ENCODE results near the gene GSG1L.

GSG1L gene

DNA sequence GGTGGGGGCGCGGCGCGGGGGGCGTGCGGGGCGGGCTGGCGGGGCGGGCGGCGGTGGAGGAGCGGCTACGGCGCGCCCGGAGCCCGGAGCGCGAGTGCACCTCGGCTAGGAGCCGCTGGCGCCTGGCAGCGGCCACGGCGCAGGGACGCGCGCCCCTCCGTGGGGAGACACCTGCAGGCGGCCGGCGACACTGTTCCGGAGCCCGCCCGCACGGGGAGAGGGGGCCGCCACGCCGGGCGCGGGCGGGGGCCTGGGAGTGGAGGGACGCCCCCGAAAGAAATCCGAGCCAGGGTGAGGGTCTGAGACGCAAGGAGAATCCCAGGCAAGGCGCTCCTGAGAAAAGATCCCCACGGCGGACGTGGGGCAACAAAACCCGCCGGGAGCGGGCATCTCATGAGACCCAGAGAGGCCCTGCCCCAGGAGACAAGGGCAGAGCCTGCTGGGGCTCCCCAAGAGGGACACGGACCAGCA, at the start of gene GSG1L:
Gene GSG1L (minus strand): TSS at position 124 of the 471 bp plus-strand sequence. CDS start 290 bp downstream, outside the sequence.
- in situ Hi-C loops (cut with HindIII; ENCODE audit: low sequenced_read_pairs) = no loop called here

DNA sequence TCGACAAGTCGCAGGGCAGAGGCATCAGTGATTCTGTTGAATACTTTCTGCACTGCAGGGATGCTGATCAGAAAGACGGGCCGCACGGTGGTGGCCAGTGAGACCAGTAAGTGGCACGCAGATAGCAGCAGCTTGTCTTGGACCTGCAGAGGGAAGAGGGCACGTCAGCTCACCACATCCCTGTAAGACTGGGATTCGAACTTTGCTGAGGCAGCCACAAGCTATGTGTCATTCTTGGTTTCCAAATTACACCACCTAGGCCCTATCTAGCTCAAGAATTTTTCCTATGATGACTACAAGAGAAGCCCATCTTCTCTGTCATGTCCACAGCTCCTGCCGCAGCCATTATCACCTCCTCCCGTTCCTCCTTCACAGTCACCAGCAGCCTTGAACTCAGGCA, 49.4 kb upstream of the GSG1L start:
- in situ Hi-C loops (cut with HindIII; ENCODE audit: low sequenced_read_pairs) = no loop called here

DNA sequence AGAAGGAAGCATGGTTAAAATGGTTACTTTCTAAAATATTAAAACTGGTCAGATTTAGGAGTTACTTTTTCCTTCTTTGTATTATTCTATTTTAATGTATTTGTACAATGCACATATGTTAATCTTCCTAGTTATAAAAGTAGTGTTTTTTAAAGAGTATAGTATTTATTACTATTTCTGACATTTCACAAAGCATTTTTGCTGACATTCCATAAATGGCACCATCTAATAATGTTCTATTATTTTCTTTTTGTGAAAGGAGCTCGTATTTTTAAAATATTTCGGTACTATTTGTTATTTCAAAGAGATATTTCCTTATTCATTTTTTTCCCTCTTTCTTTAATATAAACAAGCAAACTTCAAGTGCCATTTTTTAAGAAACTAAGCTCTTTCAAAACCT, 47.5 kb upstream of the GSG1L start:
- in situ Hi-C loops (cut with HindIII; ENCODE audit: low sequenced_read_pairs) = no loop called here

DNA sequence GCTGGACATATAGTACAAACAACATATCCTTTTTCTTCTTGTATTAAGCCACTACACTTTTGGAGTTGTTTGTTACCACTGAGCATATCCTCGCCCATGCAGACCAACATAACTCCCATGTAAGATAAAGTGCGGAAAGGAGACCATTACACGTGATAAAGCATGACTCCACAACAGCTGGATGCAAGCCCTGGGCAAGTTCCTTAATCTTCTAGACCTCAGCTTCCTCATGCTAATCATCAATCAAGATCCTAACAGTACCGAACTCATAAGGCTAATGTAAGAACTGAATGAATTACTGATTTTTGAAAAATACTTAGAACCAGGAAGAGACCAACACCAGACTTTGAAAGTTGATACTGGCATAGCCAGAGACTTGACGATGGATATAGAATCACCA, 47.0 kb upstream of the GSG1L start:
- in situ Hi-C loops (cut with HindIII; ENCODE audit: low sequenced_read_pairs) = no loop called here

DNA sequence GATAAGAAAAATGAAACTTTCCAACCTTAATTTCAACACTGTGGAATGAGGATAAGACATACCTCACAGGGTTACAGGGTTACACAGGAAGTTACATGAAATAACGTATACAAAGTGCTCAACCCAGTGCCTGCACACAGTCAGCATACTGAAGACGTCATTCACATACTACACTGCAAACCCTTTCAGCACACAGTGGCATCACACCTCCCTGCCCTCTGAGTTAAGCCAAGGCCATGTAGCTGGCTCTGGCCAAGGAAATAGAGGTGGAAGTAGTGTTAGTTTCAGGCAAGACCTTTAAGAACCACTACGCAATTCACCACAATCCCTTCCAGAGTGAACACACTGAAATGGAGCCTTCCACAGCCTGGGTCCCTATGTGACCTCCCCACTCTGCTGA, 46.6 kb upstream of the GSG1L start:
- in situ Hi-C loops (cut with HindIII; ENCODE audit: low sequenced_read_pairs) = no loop called here

DNA sequence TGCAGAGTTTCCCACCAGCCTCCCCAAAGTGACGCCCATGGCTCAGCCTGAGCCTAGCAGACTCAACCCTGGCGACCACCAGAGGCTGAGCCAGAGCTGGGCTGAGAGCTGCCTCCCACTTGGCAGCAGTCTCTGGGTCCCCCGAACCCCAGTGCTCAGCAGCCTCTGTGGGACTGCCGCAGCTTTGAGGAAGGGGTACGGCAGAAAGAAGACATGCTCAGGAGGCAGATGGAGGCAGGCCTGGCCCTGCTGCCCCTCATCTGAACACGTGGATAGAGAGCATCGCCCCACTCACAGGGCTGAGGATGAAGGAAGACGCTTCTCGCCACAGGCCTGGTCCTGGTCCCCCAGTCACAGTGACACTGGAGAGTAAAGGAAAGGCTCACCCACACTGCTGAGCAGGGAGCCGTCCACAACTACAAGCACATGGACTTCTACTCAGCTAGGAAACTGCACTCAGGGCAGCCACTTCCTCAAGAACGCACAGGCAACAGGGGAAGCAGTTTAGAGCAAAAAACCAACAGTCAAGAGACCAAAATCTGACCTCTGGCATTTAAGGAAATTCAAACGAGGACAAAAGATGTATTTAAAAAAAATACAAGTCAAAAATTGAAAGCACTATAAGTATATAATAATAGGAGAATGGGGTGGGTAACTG, 45.2 kb upstream of the GSG1L start:
- in situ Hi-C loops (cut with HindIII; ENCODE audit: low sequenced_read_pairs) = no loop called here

DNA sequence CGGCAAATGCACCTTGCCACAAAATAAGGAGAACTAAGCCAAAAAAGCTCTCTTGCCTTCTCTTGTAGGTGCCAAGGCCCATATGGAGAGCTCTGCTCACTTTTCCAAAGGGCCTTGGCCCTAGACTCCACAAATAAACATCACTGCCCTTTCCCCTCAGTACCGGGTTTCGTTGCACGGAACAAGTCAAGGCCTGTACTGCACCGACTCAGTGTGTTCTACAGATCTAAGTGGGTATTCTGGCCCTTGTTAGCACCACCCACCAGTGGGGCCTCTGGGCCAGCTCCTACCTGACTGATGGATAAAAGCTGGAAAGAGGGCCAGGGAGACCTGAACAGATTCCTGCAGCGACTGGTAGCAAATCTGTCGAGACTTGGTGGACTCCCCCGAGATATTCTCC, 43.7 kb upstream of the GSG1L start:
- in situ Hi-C loops (cut with HindIII; ENCODE audit: low sequenced_read_pairs) = no loop called here

DNA sequence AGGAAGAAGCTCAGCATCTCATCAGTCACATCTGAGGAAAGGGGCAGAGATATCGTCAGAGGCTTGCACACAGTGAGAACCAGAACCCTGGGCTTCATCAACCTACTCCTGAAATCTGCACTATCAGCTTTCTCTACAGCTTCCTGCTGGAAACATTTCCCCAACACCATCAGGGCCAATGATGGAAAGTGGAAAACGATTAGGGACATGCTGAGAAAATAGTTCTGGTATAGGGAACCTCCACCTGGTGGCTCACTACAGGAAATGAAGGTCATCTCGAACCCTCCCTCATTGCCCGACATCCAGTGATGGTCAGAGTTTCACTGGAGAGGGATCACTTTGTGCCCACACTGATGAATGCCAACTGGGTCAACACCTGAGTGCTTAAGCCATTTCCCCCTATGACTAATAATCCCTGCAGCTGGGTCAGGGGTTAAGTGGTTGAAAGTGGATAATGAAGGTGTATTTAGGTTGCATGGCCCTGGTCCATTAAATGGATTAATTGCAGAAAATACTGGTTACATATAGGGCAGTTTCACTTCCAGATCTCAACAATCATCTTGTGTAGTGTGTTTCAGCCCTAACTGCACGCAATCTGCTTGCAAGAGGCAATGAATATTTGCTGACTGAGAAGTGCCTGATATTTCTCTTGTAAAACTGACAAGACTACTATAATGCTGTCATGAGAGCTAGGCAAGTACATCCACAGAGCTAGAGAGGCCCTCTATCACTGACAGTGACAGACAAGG, 43.1 kb upstream of the GSG1L start:
- in situ Hi-C loops (cut with HindIII; ENCODE audit: low sequenced_read_pairs) = no loop called here

DNA sequence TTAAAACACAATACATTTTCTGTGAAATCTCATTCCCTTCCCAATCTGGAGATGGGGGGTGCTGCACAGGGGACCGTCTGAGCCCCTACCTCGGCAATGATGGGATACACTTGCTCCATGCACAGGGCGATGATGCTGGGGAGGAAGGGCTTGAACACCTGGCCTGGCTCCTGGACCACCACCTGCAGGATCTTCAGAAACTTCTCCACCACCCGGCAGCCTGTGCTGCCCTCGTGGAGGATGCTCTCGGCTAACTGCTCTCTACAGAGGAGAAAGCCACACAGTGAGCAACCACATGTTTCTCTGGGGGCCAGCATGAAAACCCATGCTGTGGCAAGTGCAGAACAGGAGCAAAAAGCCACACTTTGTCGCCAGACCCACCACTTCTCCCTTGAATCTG, 42.4 kb upstream of the GSG1L start:
- in situ Hi-C loops (cut with HindIII; ENCODE audit: low sequenced_read_pairs) = no loop called here

DNA sequence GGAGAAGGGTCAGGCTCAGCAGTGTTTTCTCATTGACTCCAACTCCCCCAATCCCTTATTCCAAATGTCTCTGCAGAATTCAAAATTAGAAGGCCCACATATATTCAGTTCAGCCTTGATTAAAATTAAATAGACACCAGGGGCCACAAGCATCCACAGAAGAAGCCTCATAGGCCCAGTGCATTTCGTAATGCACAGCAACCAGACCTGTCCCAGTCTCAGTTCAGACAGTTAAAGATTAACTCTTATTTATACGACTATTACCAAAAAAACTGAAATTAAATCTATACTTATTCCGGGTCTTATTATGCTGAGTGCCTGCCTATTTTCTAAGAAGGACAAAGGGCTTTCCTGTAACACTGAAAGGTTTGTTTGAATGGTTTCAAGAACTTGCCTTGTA, 41.8 kb upstream of the GSG1L start:
- in situ Hi-C loops (cut with HindIII; ENCODE audit: low sequenced_read_pairs) = no loop called here

DNA sequence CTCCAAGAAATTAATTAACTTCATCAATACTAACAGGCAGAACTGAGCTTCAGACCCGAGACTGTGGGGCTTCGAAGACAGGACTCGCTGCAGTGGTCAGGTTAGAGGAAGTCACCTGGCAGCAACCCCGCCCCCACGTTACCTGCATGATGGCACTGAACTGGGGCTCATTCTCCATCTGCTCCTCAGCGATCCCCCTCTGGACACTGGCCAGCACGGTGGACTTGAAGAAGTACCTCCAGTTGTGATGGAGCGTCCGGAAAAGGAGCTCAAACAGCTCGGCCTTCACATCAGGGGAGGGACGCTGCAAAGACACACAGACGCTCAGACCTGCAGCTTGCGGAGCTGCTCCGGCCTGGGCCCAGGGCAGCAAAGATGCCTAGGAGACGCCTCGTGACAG, 40.9 kb upstream of the GSG1L start:
- in situ Hi-C loops (cut with HindIII; ENCODE audit: low sequenced_read_pairs) = no loop called here

DNA sequence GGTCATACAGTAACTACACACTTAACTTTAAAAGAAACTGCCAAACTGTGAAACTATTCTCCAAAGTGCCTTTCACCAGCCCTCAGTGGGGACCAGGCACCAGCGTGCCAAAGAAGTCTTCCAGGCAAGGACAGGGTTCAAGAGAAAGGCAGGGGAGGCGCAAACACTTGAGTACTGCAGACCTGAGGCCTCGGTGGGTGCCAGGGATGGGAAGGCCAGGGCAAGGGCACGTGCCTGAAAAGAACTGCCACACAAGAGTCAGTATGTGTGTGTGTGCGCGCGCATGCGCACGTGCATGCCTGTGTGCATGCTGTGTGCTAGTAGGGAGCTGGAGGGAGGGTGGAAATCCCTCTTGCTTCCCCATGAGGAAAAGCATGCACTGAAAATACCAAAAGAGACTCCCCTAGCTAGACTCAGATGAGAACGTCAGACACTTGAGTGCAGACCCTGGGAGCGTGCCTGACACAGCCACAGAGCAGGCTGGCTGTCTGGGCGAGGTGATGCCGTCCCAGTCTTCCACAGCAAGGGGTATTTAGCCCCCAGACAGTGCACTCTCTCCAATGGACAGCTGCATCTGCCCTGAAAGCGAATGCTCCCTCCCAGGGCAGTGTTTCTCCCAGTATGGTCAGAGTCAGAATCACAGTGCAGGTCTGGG, 40.1 kb upstream of the GSG1L start:
- in situ Hi-C loops (cut with HindIII; ENCODE audit: low sequenced_read_pairs) = no loop called here

DNA sequence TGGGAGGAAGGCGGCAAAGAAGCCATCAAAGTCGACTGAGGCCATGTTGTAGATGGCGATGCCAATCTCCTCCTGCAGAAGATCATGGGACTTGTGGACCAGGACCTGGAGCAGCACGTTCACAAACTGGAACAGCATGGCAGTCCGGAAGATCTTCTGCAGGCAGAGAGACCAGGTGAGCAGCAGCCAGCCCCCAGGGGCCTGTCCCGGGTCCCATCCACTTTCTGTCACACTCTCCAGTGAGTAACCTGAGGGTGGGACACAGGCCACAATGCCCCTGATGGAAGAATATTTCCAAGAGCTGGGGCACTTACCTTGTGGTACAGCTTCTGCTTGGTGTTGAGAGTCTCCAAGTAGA, 38.0 kb upstream of the GSG1L start:
- in situ Hi-C loops (cut with HindIII; ENCODE audit: low sequenced_read_pairs) = no loop called here

DNA sequence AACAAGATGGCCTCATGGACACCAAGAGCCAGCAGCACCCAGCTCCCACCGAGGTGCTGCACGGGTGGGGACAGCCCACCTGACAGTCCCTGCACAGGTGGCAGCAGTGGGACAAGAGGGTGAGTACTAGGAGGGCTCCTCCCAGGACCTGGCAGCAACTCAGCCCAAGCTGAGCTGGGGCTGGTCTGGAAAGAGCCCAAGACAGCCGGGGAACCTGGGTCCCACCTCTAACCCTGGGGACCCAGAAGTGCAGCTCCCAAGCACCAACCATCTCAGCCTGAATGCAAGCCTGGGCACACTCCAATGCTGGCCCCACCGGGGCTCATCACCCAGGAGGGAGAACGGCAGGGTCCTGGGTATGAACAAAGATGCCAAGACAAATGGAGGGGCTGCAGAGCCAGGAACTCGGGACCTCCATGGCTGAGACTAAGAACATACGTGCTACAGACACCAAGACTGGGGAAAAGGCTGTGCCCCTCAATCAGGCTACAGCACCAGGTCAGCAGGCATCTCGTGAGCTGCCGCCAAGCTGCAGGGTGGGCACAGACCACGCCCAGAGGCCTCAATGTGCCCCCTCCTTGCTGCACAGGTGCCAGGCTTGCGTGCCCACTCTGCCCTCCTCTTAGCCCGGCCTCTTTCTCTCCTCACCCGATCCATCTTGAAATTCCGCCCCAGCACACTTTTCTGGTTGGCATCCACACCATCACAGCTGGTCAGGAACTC, 37.5 kb upstream of the GSG1L start:
- in situ Hi-C loops (cut with HindIII; ENCODE audit: low sequenced_read_pairs) = no loop called here

DNA sequence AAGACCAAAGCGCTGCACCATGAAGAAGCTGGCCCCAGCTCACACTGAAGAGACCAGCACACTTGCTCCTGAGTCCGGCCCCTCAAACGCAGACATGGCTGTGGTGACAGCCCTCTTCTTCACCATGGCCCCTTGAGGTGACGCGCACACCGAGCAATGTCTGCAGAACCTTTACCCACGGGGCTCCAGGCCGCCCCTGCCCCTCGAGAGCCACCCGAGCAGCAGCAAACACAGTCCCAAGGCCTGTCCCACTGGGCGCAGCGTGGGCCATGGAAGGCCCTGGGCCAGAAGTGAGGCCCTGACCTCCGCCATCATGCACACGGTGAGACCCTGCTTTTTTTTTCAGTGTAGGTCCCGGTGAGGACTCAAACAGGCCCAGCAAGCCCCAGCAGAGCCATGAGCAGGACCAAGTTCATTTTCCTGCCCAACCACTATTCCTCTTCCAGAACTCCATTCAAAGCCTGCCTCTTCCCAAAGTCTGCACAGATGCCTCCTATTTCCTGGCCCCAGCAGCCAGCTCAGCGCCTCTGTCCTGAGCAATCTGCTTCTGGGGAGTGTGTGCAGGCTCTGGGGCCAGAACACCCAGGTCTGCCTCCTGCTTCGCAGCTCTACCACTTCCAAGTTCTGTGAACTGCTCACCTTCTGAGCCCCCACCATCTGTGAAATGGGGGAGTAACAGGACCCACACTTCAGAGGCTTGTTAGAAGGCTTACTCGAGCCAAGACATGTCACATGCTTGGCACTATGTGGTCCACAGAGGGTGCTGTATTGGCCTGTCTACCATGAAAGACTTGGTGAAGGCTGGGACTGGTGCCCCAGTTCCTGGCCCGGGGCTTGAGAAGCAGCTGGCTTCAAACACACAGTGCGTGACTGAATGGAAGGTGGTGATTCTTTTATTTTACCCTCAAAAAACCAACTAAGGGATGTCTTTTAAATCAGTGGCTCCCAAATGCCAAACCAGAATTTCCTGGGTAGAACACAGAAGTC, 35.7 kb upstream of the GSG1L start:
- in situ Hi-C loops (cut with HindIII; ENCODE audit: low sequenced_read_pairs) = no loop called here

DNA sequence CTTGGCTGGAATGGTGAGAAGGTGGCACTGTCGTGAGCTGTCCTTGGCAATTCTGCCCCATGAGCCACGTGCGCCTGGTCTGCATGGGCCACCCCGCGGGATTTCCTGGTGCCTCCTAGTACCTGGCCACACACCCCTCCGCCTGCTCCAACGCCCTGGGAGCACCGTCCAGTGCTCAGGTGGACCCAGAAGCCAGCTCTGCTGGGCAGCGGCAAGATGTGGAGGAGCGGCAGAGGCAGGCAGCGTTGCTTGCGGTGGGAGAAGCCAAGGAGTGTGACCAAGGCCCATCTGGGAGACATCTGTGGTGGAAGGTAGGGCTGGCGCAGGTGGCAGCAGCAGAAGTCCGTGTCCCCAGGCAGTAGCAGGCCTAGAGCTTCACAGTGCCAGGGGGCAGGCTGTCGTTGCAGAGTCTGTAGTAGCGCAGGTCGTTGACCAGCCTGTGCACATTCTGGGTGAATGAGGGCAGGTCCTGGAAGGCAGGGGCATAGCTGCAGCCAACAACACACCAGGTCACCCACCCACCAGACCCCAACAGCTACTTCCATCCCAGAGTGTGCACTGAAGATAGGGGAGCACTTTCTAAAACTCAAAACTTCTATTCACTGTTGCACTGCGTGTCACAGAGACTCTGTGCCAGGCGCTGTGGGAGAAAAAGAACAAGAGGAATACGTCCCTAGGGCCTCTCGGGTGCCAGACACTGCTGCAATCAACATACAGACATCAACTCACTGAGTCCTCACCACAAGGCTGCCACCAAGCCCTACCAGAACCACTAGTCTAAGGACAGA, 34.9 kb upstream of the GSG1L start:
- in situ Hi-C loops (cut with HindIII; ENCODE audit: low sequenced_read_pairs) = no loop called here

DNA sequence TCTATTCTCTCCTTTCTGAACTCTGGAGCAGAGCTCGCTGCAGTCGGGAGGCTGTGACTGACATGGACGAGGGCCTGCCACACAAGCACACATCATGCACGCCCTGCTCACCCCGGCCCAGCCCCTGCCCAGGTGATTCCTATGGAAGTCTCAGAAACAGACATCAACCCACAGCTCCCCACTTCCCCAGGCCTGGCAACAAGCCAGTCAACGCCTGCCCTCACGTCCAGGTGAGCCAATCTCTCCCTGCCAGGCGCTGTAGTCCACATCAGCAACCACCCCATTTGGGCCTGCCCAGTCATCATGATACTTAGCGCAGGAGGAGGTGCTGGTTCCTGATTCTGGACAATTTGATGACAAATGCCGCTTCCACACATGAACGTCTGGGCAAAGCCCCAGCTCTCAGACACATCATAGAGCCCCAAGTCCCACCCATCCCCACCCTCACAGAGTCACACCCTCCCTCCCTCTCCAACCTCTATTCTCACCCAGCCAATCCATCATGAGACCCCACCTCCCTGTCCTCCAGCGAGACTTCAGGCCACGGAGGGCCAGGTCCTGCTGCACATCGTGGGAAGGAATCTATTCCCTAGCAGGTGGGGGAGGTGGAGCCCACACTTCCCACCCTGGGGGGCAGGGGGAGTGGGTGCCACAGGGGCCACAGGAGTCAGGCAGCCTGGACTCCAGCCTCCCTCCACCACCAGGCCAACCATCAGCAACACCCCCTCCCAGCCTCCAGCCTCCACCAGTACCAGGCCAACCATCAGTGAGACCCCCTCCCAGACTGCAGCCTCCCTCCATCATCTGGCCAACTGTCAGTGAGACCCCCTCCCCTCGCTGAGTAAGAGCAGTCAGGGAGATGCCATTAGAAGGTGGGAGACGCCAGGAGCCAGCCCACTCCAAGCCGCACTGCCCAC, 33.7 kb upstream of the GSG1L start:
- in situ Hi-C loops (cut with HindIII; ENCODE audit: low sequenced_read_pairs) = no loop called here

DNA sequence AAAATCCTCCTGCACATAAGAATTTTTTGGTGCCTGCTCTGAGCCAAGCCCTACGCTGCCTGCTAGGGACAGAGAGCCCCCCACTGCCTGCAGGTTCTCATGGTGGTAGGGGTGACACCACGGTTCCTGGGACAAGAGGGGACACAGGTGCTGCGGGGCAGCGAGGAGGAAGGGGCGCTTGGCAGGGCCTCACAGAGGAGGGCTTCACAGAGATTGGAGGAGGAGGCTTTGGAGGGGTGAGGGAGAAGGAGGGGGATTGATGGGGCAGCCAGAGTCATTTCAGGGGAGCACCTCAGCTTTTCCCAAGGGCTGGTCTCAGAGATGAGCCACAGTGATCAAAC, 29.8 kb upstream of the GSG1L start:
- in situ Hi-C loops (cut with HindIII; ENCODE audit: low sequenced_read_pairs) = no loop called here
